NCI-H1105 treated with DMSO at 0.1 percent for 48 hours (cell line): ENCODE data around the gene EPHB2.

Experiments used
- DNase-seq: peaks from one replicate; lab custom pipeline; 2025; lab: John Stamatoyannopoulos, UW

Gene EPHB2

DNA sequence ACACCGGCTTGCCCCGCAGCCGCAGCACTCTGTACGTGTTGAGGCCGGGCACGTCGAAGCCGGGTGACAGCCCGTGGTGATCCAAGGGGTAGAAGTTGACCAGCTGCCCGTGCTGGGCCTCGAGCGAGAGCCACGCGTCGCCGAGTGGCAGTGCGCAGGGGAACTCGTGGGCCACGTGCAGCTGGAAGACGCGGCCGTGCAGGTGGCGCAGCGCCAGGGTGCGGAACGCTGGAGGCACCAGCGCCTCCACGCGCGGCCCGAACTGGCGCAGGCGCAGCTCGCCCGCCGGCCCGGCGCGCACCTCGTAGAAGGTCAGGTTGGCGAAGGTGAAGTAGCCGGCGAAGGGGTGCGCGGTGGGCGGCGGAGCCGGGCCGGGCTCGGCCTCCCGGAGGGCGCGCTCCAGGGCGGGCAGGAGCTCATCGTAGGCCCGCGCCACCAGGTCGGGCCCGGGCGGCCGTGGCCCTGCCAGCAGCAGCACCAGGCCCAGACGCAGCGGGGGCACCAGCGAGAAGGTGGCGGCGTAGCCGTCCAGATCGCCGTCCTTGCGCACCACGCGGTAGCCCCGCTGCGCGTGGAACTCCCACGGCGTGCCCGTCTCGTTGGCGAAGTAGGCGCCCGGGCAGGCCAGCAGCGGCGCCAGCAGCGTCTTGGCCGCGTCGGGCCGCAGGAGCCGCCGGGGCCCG is 242.6 kb downstream of the EPHB2 start:
- no peak for DNase-seq

DNA sequence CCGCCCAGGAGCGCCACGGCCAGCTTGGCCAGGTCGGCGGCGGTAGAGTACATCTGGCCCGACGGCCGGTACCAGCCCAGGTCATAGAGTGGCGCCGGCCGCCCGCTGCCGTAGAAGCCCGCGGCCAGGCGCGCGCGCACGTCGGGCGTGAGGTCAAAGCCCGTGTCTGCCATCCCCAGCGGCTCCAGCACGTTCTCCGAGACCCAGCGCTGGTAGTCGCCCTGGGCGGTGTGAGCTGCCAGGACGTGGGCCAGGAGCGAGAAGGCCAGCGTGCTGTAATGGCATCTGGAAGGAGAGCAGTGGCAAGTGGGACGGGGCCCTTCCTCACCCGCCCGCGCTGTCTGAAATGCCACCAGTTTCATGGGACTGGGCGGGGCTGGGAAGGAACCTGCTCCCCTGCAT is 243.1 kb downstream of the EPHB2 start:
- no peak for DNase-seq

DNA sequence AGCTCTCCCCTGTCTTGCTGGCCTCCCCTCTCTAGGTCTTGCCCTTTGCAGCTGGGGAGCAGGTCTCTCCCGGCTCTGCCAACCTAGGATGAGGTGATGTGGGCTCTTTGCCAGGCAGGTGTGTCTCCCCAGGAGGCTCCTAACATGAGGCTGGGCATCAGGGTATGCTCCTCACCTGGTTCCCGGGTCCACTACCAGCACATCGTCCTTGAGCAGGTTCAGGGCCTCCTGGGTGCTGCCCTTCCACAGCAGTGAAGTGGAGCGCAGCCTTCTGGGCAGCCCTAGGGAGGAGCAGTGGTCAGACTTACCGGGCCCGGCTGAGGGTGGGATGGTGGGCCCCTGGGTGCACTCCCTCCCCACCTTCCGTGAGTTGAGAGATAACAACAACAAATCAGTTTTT is 244.5 kb downstream of the EPHB2 start:
- DNase-seq: no peak

DNA sequence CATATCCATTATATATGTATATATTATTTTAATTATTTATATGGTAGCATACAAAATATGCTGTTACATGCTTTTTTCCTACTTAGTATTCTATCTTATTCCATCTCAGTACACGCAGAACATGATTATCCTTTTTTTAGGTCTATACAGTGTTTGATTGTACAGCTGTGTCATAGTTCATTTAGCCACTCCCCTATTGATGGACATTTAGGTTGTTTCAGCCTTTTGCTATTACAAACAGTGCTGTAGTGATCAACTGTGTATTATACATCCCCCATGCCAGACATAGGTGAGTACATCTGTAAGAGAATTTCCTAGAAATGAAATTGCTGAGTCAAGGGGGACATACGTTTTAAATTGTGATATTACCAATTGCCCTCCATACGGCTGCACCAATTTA is 246.4 kb downstream of the EPHB2 start:
- no peak for DNase-seq

DNA sequence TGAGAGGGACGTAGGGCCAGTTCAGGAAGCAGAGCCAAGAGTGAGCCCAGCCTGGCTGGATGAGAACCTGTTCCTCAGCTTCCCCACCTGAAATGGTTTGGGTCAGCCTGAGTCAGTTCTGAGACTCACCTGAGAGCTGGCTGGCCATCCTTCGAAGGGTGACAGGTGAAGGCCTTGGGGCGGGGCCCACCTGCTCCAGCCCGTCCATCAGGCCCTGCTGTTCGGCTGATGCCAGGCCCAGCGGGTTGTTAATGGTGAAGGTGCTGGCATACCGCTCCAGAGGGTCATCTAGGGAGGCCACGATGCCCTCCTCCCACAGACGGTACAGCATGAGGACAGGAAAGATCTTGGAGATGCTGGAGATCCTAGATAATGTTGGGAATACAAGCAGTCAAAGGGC is 247.9 kb downstream of the EPHB2 start:
- no peak for DNase-seq

DNA sequence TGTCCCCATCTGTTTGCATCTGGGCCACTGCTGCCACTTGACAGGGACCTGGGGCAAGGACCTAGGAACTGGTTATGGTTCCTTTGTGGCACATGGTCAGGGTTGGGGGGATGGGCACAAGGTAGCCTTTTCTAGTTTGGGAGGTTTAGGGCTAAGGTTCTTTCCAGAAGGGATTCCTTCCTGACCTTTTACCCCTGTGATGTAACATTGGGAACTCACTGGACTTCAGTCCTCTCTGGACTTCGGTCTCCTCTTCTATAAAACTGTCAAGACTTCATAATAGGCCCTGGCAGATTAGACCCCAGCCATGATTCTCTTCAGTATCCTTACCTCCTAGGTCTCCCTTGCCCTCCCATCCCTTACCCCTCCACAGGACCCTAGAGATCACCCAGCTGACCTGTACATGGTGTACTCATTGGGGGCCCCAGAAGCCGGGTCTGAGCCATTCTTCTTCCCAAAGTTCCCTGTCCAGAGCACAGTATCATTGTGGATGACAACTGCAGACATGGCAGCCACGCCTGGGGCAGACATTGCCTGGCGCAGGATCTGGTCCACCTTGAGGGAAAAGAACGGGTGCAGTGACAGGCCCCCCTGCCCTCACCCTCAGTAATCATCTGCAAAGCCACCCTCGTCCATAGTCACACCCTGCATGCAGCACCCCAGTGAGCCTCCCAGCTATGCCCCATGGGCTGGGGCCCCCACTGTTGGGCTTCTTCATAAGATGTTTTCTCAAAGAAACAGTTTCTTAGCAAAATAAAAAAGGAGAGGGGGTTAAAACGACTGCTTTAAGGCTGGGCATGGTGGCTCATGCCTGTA is 249.1 kb downstream of the EPHB2 start:
- no peak for DNase-seq

DNA sequence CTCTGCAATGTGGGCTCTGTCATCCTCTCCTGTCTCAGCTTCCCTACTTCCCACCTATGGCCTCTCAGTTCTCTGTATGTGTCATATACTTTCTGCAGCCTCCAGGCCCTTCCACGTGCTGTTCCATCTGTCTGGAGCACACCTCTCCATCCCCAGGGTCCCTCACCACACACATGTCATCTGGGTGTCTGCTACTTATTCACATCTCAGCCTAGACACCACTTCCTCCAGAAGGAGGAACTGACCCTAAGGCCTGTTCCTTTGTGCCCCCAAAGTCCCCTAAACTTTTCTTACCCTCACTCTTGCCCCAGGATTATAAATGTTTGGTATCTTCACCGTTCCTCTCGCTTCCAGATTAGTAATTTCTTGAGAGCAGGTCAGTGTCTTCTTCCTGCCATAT is 251.9 kb downstream of the EPHB2 start:
- DNase-seq: no peak

DNA sequence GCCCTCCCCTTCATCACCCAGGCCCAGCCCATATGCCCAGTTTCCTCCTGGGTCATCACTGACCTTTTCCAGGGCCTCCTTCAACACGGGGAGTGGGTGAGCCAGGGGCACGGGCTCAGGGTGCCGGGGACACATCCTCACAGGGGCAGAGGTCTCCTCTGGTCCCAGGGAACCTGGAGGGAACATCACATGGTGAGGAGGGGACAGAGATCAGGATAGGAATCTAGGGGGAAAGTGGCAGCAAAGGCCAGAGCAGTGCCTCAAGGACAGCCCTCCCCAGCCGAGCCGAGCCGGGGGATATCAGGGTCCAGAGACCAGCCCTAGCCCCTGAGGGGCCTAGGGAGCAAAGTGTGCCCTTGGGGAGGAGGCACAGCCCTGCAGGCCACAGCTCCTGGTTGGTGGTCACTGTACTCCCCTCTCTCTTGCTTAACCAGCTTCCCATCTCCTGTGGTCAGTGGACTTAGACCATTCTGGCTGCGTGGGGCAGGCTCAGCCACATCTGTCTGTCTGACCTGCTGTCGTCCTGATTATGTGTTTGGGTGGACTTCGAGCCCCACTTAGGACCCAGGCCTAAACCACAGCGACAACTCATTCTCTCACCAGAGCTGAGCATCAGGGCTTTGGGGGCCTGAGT is 252.5 kb downstream of the EPHB2 start:
- DNase-seq: no peak

DNA sequence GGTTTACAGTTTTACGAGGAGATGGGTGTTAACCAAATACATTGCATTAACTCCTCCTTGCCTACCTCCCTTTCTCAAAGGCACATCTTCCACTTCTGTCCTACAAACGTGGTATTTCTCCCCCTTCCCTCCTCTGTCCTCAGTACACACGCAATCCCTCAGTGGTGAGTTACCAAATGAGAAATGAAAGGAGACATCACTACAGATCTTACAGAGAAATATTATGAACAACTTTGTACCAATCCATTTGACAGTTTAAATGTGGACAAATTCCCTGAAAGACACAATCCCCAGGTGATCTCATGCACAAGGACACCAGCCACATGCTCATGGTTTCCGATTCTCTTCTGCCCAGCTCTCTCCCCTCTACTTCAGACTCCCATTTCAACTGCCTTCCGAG is 255.7 kb downstream of the EPHB2 start:
- DNase-seq: no peak

DNA sequence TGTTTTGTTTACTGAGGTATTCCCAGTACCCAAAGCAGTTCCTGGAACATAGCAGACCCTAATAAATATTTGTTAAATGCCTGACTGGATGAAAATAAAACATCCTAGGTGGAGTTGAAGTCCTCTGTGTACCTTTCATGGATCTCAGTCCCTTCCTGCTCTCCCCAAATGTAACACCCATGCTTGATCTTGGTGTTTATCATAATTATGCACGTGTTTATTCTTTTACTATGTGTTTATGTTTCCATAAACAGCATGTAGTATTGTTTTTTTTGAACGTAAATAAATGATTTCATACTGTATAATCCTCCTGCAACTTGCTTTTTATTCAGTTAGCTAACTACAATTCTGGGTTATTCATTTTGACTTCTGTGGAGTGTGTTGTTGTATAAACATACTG is 257.2 kb downstream of the EPHB2 start:
- no peak for DNase-seq

DNA sequence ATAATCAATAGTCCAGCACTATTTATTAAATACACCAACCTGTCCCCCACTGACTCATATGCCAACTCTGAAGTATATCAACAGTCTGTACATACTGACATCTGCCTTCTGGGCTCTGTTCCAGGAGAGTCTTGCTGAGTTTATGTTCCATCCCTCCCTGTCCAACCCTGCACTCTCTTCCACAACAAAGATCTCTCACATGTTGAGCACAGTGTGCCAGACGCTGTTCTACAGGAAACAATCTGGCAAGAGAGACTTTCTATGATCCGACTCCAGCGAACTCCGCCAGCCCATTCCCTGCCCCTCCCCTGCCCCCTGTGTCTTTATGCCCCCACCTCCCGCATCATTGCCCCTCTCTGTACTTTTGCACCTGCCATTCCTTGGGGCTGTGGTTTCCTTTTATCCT is 258.7 kb downstream of the EPHB2 start:
- DNase-seq: peak; percentile 98

DNA sequence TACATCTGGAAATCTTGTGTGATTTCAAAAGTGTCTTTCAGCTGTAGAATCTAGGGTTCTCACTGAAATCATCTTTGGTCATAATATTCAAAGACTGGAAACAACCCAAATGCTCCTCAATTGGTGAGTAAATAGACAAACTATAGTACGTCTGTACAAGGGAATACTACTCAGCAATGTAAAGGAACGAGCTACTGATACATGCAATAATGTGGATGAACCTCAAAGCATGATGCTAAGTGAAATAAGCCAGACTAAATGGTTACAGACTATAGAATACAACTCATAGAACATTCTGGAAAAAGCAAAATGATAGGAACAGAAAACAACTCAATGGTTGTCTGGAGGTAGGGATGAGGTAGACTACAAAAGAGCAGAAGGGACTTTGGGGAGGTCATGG is 259.5 kb downstream of the EPHB2 start:
- DNase-seq: no peak
